Mucosa of stomach (tissue), 1 donor: ENCODE data around the gene RAB3D.
"Not testable (repeated sequence)": the region's sequence is repeated elsewhere in the genome, so short reads cannot be mapped to it uniquely, and the experiment has no call there.

Experiments
- H3K27me3 ChIP-seq: one replicate; pipeline ENCODE4 v1.7.0; 2013; ENCODE audit warnings: mild to moderate bottlenecking, low read length; ENCODE audit not compliant: control insufficient read depth, insufficient read depth
- H3K36me3 ChIP-seq: one replicate; pipeline ENCODE4 v1.7.0; 2013; ENCODE audit warnings: low read length; ENCODE audit not compliant: control insufficient read depth, insufficient read depth
- H3K4me1 ChIP-seq: one replicate; pipeline ENCODE4 v1.7.0; 2013; ENCODE audit warnings: mild to moderate bottlenecking, low read length; ENCODE audit not compliant: control insufficient read depth, insufficient read depth
- H3K4me3 ChIP-seq: one replicate; pipeline ENCODE4 v1.7.0; 2013; ENCODE audit warnings: low read length
- H3K9ac ChIP-seq: one replicate; pipeline ENCODE4 v1.7.0; 2013; ENCODE audit warnings: mild to moderate bottlenecking, low read length, moderate library complexity
- H3K9me3 ChIP-seq: one replicate; pipeline ENCODE4 v1.7.0; 2013; ENCODE audit warnings: mild to moderate bottlenecking, low read length, moderate library complexity; ENCODE audit not compliant: control insufficient read depth
- donor health status: Pancreatic carcinoma.

Gene RAB3D

DNA sequence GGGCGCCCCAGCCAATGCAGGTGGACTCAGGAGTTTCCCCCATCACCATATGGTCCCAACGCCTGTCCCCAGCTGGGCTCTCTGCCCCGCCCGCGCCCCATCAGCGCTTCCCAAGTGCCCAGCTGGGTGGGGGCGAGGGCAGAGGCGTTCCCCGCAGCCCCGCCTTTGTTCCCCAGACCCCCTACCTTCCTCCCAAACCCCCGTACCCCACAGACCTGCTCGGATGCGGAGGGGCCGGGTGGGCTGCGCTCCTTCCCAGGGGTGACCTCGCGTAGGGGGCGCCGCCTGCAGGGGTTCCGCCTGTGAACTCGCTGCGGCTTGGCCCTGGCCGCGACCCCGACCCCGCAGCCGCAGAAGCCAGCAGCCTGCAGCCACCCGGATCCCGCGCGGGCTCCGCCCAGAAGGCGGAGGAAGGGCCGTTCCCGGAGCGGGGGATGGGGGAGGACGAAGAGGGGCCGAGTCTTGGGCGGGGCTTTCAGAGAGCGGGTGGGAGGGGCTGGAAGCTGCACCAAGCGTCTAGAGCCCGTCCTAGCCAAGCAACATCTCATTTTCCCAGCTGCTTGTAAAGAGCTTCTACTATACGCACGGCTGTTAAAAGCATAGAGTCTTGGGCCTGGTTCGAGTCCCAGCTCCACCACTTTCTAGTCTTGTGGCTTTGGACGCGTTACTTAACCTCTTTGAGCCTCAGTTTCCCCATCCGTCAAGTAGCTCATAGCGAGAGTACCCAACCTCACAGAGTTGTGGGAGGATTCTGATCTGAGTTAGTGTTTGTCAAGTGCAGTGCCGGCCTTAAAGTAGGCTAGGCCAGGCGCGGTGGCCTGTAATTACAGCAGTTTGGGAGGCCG, at the start of gene RAB3D:
Gene RAB3D (minus strand): TSS at position 404 of the 845 bp plus-strand sequence. CDS start 2,258 bp downstream, outside the sequence.
- peak within 1 kb of the TSS; percentile 71 for H3K4me3 ChIP-seq
- H3K9me3 ChIP-seq: no peaks in the 10 kb centered on the region
- no peaks in the 10 kb centered on the region for H3K27me3 ChIP-seq
- H3K4me1 ChIP-seq: peaks cover 22% of the 10 kb centered on the region
- H3K36me3 ChIP-seq: peaks cover 12% of the 10 kb centered on the region
- peak within 1 kb of the TSS; percentile 81 for H3K9ac ChIP-seq

- no peaks in the 10 kb centered on the region for H3K36me3 ChIP-seq
- peaks cover 11% of the 10 kb centered on the region for H3K27me3 ChIP-seq
- H3K4me3 ChIP-seq: no peak overlapping the region
- H3K4me1 ChIP-seq: peaks cover 20% of the 10 kb centered on the region
- no peaks in the 10 kb centered on the region for H3K9me3 ChIP-seq
- H3K9ac ChIP-seq: no peak overlapping the region
Measured at GRCh38 chr19:11387162-11388034, 47.9 kb upstream of the RAB3D start.

- peaks cover 11% of the 10 kb centered on the region for H3K27me3 ChIP-seq
Measured at GRCh38 chr19:11384778-11385129, 45.3 kb upstream of the RAB3D start.

GRCh38 chr19:11383706-11384048, 44.2 kb upstream of the RAB3D start:
- H3K36me3 ChIP-seq: no peaks in the 10 kb centered on the region
- H3K4me1 ChIP-seq: peaks cover 38% of the 10 kb centered on the region
- H3K9me3 ChIP-seq: no peaks in the 10 kb centered on the region
- H3K9ac ChIP-seq: peak overlapping the region; percentile 43
- peaks cover 11% of the 10 kb centered on the region for H3K27me3 ChIP-seq
- H3K4me3 ChIP-seq: peak overlapping the region; percentile 8

More at GRCh38 chr19:11384778-11385129, 45.3 kb upstream of the RAB3D start:
- Histone ChIP-seq H3K4me1 (peaks cover 35% of the 10 kb centered on the region), H3K36me3 (no peaks in the 10 kb centered on the region), H3K9me3 (no peaks in the 10 kb centered on the region), H3K9ac (no peak overlapping the region), H3K4me3 (no peak overlapping the region)

- Histone ChIP-seq H3K27me3 (peaks cover 11% of the 10 kb centered on the region), H3K36me3 (no peaks in the 10 kb centered on the region), H3K4me1 (peaks cover 44% of the 10 kb centered on the region), H3K9me3 (no peaks in the 10 kb centered on the region), H3K9ac (peak overlapping the region; percentile 43), H3K4me3 (no peak overlapping the region)
Measured at GRCh38 chr19:11382898-11383705, 43.6 kb upstream of the RAB3D start.

GRCh38 chr19:11380653-11381537, 41.4 kb upstream of the RAB3D start:
- peaks cover 59% of the 10 kb centered on the region for H3K4me1 ChIP-seq

DNA sequence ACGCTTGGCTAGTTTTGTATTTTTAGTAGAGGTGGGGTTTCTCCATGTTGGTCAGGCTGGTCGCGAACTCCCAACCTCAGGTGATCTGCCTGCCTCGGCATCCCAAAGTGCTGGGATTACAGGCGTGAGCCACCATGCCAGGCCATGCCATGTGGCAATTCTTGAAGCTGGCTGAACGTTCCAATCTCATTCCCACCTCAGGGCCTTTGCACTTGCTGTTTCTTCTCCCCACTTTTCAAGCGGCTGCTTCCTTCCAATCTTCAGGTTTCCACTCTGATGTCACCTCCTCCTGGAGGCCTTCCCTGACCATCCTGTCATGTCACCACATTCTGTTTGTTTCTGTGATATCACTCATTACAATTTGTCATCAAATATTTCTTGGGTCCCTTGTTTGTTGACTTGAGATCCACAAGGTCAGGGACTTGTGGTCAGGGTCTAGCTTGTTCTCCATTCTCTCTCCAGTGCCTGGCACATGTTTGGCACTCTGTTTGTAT, 40.4 kb upstream of the RAB3D start:
- no peaks in the 10 kb centered on the region for H3K9me3 ChIP-seq
- no peak overlapping the region for H3K4me3 ChIP-seq
- H3K4me1 ChIP-seq: peaks cover 66% of the 10 kb centered on the region
- H3K9ac ChIP-seq: no peak overlapping the region
- no peaks in the 10 kb centered on the region for H3K36me3 ChIP-seq
- H3K27me3 ChIP-seq: peaks cover 11% of the 10 kb centered on the region

More at GRCh38 chr19:11380653-11381537, 41.4 kb upstream of the RAB3D start:
- Histone ChIP-seq H3K36me3 (no peaks in the 10 kb centered on the region), H3K4me3 (peak overlapping the region; percentile 4), H3K9ac (peak overlapping the region; percentile 42), H3K27me3 (peaks cover 11% of the 10 kb centered on the region), H3K9me3 (no peaks in the 10 kb centered on the region)

- H3K9ac ChIP-seq, H3K36me3 ChIP-seq, H3K9me3 ChIP-seq, H3K4me3 ChIP-seq: not testable (repeated sequence)
- Histone ChIP-seq H3K27me3 (peaks cover 11% of the 10 kb centered on the region), H3K4me1 (peaks cover 65% of the 10 kb centered on the region)
Measured at GRCh38 chr19:11379269-11379845, 39.9 kb upstream of the RAB3D start.

DNA sequence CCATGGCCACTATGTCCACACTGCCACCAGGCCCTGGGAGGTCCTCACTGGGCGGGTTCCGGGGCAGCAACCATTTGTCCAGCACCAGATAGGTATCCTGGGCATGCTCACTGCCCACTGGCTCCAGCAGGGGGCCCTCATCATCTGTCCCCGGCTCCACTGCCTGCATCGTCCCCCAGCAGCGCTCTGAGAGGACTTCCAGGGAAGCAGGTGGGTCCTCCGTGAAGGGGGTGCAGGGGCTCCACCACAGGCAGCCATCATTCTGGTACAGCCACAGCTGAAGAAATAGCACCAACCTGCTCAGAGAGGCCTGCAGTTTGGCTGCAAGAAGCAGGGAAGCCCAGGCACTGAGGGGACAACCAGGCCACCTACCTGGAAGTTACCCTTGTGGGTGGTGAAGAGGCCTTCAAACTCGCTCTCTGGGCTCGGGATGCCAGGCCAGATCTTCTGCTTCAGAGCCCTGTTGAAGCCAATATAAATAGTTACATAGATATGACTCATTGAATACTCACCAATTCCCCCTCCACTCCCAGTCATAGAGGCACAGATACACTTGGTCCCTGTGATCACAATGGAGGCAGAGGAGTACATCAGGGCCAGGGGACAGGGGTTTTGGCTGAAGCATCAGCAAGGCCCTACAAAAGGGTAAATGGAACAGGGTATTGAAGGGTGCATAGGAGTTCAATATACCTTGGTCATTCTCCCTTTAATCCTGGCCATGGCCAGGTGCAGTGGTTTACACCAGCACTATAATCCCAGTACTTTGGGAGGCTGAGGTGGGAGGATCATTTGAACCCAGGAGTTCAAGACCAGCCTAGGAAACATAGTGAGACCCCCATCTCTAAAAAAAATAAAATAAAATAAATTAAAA, 39.1 kb upstream of the RAB3D start:
- Histone ChIP-seq H3K9me3 (no peaks in the 10 kb centered on the region), H3K4me1 (peaks cover 64% of the 10 kb centered on the region), H3K9ac (no peak overlapping the region), H3K36me3 (no peaks in the 10 kb centered on the region), H3K27me3 (peaks cover 11% of the 10 kb centered on the region), H3K4me3 (no peak overlapping the region)

GRCh38 chr19:11377756-11378155, 38.3 kb upstream of the RAB3D start:
- no peak overlapping the region for H3K9ac ChIP-seq
- H3K4me3 ChIP-seq: no peak overlapping the region
- H3K9me3 ChIP-seq: no peaks in the 10 kb centered on the region
- no peaks in the 10 kb centered on the region for H3K36me3 ChIP-seq
- H3K27me3 ChIP-seq: peaks cover 3% of the 10 kb centered on the region
- H3K4me1 ChIP-seq: peaks cover 56% of the 10 kb centered on the region
